CD4-positive, alpha-beta T cell treated with Interleukin-17A for 4 hours (primary cell): ENCODE data around the gene MBD3L2B.
"Not testable (repeated sequence)": the region's sequence is repeated elsewhere in the genome, so short reads cannot be mapped to it uniquely, and the experiment has no call there.

ENCODE experiments used
- DNase-seq: peaks from one replicate; pipeline ENCODE4 v3.0.0-alpha.2; 2020; ENCODE audit warnings: mixed read lengths

The MBD3L2B gene

DNA sequence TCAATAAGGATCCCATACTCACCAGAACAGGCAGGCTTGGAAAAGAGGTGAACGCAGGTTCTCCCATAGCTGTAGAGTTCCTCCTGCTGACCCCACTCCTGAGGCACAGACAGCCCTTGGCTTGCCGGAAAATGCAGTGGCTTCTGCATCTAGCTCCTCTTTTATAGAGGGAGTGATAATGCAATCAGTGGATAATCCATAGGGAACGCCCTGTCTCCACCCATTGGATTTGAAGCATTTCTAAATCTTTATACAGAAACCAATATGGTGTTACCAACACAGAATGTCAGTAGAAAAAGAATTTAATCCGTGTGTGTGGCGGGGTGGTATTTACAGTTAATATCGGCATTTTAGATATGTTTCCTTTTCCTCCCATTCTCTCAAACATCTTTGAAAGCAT, at the start of gene MBD3L2B:
Gene MBD3L2B (minus strand): TSS at position 101 of the 400 bp plus-strand sequence. CDS start 34 bp downstream, at position 67.
- not testable (repeated sequence) for DNase-seq

DNA sequence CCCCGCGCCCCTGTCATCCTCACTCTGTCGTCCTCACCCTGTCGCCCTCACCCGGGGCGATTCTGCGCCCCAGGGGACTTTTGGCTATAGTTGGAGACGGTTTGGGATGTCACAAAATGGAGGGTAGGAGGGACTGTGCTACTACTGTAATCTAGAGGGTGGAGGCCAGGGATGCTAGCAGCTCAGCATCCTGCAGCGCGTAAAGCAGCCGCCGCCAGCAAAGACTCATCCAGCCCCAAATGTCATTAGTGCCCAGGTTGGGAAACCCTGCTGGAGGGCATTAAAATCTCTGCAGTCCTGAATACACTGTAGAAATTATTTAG, 48.6 kb upstream of the MBD3L2B start:
- no peak for DNase-seq

DNA sequence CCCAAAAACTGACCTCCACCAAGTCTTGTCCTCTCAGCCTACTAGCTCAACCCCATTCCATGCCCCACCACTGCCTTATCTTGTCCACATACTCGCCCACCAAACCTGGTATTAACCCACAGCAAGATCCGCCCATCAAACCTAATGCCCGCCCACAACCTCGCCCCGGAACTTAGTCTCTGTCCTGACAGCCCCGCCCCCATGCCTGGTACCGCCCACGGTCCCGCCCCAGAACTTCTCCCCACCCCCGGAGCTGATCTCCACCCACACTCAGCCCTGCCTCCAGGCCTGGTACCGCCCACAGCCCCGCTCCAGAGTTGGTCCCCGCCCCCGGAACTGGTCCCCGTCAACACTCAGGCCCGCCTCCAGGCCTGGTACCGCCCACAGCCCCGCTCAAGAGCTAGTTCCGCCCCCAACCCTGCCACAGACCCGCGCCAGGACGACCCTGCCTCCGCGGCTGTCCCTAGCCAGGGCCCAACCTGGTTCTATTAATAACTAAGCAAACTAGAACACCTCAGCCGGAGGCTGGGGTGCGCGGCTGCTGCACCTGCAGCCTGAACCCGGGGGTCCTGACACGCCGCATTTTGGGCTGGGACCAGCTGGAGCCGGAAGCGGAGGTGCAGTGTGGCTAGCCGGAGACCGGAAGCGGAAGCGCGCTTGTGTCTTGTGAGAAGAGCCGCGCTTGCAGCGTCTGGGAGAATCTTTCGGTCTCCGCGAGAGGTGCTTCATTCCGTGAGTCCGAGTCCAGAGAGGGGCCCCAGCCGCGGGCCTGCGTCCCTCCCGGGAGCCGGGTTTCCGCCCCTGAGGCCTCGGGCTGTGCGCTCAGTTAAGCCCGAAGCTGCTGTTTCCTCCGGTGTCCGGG, 48.0 kb upstream of the MBD3L2B start, which contains the start of gene ZNF557:
Gene ZNF557 (plus strand): TSS at position 662 of the 862 bp plus-strand sequence. CDS start 5,372 bp downstream, outside the sequence.
- peak; percentile 100 for DNase-seq

DNA sequence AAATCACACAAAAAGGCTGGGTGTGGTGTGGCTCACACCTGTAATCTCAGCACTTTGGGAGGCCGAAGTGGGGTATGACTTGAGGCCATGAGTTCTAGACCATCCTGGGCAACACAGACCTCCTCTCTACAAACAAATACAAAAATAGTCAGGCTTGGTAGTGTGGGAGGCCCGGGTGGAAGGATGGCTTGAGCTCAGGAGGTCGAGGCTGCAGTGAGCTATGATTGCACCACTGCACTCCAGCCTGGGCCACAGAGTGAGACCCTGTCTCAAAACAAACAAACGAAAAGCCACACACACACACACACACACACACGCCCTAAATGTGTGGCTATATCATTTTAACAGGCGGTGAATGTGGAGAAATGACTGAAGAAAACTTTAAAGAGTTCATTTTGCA, 47.4 kb upstream of the MBD3L2B start:
- no peak for DNase-seq

DNA sequence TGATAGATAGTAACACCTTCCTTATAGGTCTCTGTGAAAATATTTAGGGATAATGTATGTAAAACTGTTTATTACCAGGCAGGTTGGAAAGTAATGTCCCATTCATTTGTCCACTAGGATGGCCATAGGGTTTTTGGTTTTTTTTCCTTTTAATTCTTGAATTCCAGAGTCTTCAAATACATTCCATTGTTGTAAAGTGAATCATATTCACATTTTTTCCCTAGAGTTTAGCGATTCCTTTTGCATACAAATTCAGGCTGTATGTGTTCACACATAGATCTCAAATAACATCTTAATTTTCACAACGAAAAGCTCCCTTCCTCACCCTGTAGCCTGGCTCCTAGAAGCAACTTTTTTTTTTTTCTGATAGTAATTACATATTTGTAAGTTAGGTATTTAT, 46.5 kb upstream of the MBD3L2B start:
- no peak for DNase-seq

DNA sequence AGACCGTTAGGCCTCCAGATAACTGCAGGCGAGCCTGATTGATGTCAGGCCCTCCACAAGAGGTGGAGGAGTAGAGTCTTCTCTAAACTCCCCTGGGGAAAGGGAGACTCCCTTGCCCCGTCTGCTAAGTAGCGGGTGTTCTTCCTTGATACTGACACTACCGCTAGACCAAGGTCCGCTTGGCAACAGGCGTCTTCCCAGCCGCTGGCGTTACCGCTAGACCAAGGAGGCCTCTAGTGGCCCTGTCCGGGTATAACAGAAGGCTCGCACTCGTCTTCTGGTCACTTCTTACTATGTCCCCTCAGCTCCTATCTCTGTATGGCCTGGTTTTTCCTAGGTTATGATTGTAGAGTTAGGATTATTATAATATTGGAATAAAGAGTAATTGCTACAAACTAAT, 45.9 kb upstream of the MBD3L2B start:
- not testable (repeated sequence) for DNase-seq

DNA sequence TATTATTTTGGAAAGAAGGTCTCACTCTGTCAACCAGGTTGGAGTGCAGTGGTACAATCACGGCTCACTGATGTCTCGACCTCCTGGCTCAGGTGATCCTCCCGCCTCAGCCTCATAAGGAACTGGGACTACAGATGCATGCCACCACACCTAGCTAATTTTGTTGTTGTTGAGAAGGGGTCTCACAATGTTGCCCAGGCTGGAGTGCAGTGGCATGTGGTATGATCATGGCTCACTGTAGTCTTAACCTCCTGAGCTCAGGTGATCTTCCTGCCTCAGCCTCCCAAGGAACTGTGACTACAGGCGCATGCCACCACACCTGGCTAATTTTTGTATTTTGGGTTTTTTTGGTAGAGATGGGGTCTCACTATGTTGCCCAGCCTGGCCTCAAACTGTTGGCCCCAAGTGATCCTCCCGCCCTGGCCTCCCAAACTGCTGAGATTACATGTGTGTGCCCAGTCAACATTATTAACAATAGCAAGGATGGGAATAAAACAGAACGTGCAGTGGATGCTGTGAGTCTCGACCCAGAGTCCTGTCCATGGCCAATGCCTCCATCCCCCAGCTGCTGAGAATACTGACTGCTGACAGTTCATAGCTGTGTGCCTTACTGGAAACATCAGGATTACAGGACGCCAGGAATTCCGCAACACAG, 42.7 kb upstream of the MBD3L2B start:
- no peak for DNase-seq

DNA sequence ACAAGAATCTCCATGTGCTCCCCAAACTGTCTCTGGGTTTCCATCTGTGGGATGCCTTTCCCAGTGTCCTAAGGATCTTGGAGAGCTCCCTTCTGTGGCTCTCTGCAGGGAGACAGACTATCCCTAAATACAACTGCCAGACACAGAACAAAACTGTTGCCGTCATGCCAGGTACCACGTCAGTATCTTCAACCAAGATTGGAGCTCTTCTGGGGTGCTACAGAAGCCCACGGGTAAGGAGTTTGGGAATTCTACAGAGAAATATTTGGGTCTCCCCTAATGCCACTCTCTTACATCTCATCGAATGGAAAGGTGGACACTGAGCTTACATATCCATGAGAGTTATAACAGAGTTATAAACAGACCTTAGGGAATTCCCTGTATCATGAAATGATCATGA, 42.1 kb upstream of the MBD3L2B start:
- DNase-seq: no peak

DNA sequence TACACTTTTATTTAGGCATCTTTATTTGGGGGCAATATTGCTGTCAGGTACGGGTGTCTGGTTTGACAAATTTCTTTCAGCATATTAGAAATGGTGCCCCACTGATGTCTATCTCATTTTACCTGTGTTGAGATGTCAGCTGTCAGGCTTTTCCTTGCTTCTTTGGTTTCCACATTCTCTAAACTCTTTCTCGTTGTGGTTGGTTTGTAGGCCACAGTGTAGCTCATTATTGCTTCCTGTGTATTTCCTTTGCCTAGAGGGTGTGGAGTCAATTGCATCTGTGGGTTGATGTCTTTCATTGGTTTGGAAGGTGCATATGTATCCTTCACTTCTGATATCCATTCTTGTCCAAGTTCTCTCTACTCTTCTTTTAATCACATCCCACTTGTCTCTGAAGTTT, 38.7 kb upstream of the MBD3L2B start:
- DNase-seq: not testable (repeated sequence)

DNA sequence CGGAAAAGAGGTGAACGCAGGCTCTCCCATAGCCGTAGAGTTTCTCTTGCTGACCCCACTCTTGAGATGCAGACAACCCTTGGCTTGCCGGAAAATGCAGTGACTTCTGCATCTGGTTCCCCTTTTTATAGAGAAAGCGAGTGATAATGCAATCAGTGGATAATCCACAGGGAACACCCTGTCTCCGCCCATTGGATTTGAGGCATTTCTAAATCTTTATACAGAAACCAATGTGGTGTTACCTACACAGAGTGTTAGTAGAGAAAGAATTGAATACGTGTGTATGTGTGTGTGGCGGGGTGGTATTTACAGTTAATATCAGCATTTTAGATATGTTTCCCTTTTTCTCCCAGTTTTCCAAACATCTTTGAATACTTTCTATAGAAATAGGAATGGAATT, 37.3 kb upstream of the MBD3L2B start, which contains the start of gene MBD3L3:
Gene MBD3L3 (minus strand): TSS at position 101 of the 400 bp plus-strand sequence. CDS start 71 bp downstream, at position 30.
- DNase-seq: not testable (repeated sequence)

DNA sequence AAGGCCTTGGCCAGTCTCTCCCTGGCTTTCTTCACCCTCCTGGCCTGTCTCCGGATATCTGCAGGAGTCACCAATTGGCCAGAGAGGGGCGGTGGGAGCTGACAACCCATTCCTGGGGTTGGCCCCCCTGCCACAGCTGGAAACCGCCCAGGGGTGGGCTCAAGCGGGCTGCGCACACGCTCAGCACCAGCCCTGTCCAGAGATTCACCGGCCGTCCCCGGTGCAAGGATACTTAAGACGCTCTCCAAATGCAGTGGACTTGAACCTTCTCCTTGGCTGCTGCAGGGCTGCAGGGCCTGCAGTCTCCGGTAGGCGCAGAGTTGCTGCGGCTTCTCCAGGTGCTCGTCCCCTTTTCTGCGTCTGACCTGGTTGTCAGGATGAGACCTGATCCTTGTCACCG, 35.1 kb upstream of the MBD3L2B start:
- DNase-seq: not testable (repeated sequence)

DNA sequence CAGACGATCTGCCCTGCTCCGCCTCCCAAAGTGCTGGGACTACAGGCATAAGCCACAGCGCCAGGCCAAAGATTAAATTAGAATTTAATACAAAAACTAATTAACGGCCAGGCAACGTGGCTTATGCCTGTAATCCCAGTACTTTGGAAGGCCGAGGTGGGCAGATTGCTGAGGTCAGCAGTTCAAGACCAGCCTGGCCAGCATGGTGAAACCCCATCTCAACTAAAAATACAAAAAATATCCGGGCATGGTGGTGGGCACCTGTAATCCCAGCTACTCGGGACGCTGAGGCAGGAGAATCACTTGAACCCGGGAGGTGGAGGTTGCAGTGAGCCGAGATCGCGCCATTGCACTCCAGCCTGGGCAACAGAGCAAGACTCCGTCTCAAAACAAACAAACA, 34.4 kb upstream of the MBD3L2B start:
- not testable (repeated sequence) for DNase-seq

DNA sequence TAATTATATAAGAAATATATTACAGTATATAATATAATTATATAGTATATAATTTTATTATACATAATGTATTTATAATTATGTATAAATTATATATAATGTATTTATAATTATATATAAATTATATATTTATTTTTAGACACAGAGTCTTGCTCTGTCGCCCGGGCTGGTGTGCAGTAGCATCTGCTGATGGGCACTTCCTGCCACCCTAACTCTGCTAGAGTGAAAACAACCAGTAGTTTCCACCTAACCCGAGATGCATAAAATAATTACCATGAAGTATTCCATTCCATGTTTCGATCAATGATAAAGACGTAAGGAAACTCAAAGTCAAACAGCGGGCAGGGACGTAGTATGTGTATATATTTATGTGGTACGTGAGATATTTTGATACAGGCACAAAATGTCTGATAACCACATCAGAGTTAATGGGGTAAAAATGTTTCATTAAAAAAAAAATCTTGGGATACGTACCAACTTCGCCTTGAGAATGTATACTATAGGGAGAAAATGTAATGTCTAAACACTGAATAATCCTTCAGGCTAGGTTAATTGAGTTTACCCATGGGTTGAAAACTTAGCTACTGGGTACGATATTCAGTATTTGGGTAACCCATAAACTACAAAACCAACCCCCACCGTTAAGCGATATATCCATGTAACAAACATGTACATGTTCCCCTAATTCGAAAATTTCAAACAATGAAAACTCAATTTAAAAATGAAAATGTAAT, 33.6 kb upstream of the MBD3L2B start:
- DNase-seq: not testable (repeated sequence)

DNA sequence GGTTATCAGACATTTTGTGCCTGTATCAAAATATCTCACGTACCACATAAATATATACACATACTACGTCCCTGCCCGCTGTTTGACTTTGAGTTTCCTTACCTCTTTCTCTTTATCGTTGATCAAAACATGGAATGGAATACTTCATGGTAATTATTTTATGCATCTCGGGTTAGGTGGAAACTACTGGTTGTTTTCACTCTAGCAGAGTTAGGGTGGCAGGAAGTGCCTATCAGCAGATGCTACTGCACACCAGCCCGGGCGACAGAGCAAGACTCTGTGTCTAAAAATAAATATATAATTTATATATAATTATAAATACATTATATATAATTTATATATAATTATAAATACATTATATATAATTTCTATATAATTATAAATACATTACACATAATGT, 31.7 kb upstream of the MBD3L2B start:
- DNase-seq: not testable (repeated sequence)

DNA sequence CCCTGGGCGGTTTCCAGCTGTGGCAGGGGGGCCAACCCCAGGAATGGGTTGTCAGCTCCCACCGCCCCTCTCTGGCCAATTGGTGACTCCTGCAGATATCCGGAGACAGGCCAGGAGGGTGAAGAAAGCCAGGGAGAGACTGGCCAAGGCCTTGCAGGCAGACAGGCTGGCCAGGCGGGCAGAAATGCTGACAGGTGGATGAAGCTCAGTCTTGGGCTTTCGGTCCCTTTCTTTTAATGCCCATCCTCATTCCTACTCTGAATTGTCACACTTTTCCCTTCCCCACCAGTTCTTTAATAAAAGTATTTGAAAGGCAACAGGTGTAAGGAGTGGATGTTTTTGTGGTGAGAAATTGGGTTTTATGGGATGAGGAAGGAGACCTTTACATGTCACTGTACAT, 30.2 kb upstream of the MBD3L2B start:
- not testable (repeated sequence) for DNase-seq

DNA sequence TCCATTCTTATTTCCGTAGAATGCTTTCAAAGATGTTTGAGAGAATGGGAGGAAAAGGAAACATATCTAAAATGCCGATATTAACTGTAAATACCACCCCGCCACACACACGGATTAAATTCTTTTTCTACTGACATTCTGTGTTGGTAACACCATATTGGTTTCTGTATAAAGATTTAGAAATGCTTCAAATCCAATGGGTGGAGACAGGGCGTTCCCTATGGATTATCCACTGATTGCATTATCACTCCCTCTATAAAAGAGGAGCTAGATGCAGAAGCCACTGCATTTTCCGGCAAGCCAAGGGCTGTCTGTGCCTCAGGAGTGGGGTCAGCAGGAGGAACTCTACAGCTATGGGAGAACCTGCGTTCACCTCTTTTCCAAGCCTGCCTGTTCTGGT, 27.8 kb upstream of the MBD3L2B start, which contains the start of gene MBD3L2:
Gene MBD3L2 (plus strand): TSS at position 301 of the 400 bp plus-strand sequence. CDS start 53 bp downstream, at position 354.
- not testable (repeated sequence) for DNase-seq

DNA sequence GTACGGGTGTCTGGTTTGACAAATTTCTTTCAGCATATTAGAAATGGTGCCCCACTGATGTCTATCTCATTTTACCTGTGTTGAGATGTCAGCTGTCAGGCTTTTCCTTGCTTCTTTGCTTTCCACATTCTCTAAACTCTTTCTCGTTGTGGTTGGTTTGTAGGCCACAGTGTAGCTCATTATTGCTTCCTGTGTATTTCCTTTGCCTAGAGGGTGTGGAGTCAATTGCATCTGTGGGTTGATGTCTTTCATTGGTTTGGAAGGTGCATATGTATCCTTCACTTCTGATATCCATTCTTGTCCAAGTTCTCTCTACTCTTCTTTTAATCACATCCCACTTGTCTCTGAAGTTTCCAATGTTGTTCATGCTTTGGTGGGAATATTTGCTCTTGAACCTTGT, 20.3 kb upstream of the MBD3L2B start:
- not testable (repeated sequence) for DNase-seq

DNA sequence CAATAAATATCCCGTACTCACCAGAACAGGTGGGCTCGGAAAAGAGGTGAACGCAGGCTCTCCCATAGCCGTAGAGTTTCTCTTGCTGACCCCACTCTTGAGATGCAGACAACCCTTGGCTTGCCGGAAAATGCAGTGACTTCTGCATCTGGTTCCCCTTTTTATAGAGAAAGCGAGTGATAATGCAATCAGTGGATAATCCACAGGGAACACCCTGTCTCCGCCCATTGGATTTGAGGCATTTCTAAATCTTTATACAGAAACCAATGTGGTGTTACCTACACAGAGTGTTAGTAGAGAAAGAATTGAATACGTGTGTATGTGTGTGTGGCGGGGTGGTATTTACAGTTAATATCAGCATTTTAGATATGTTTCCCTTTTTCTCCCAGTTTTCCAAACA, 18.8 kb upstream of the MBD3L2B start, which contains the start of gene MBD3L4:
Gene MBD3L4 (minus strand): TSS at position 101 of the 400 bp plus-strand sequence. CDS start 35 bp downstream, at position 66.
- DNase-seq: not testable (repeated sequence)

DNA sequence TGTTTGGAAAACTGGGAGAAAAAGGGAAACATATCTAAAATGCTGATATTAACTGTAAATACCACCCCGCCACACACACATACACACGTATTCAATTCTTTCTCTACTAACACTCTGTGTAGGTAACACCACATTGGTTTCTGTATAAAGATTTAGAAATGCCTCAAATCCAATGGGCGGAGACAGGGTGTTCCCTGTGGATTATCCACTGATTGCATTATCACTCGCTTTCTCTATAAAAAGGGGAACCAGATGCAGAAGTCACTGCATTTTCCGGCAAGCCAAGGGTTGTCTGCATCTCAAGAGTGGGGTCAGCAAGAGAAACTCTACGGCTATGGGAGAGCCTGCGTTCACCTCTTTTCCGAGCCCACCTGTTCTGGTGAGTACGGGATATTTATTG, 9.0 kb upstream of the MBD3L2B start, which contains the start of gene MBD3L5:
Gene MBD3L5 (plus strand): TSS at position 301 of the 400 bp plus-strand sequence. CDS start 34 bp downstream, at position 335.
- DNase-seq: not testable (repeated sequence)

DNA sequence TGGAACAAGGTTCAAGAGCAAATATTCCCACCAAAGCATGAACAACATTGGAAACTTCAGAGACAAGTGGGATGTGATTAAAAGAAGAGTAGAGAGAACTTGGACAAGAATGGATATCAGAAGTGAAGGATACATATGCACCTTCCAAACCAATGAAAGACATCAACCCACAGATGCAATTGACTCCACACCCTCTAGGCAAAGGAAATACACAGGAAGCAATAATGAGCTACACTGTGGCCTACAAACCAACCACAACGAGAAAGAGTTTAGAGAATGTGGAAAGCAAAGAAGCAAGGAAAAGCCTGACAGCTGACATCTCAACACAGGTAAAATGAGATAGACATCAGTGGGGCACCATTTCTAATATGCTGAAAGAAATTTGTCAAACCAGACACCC, 7.6 kb upstream of the MBD3L2B start:
- not testable (repeated sequence) for DNase-seq

DNA sequence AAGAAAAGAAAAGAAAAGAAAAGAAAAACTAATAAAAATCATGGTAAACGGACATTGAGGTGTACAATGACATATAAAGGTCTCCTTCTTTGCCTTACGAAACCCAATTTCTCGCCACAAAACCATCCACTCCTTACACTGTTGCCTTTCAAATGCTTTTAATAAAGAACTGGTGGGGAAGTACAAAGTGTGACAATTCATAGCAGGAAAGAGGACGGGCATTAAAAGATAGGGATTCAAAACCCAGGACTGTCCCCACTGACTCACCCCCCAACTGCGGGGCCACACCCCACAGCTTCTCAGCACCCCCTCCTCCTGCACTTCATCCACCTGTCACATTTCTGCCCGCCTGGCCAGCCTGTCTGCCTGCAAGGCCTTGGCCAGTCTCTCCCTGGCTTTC, 2.4 kb downstream of the MBD3L2B start:
- no peak for DNase-seq

DNA sequence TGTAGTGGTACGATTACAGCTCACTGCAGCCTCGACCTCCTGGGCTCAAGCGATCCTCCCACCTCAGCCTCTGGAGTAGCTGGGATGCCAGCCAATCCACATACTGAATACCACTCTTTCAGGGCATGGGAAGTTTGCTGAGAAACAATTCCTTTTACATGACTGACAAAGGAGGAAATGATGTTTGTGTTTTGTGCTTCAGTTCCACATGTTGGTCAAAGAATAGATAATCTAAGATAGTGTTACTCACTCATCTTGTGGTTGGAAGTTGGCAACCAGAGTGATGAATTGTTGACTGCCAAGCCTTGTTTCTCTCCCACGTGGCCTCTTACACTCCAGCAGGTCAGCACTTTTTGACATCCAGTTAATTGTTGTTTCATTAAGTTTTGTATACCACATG, 7.6 kb downstream of the MBD3L2B start:
- DNase-seq: peak; percentile 14
